Muscle of arm (tissue), 12 donors: ENCODE measurements around the gene TBKBP1. TPM values are rescaled to one million over a fixed set of nuclear protein-coding genes. Genes with fewer than 3 reads are reported as not detected.
"Not testable (repeated sequence)": the region's sequence is repeated elsewhere in the genome, so short reads cannot be mapped to it uniquely, and the experiment has no call there.

ENCODE experiments used
- DNase-seq: peaks from one replicate; pipeline ENCODE4 v3.0.0-alpha.2; 2013
- polyA plus RNA-seq, 12 donors: library from polyadenylated mRNA; unstranded; fragments of 120-200 nt; gene quantifications; one replicate each; pipeline ENCODE4 v1.2.1, GENCODE V29; 2013; ENCODE audit not compliant: insufficient read length in 12 of 12

TBKBP1 gene
- polyA plus RNA-seq, 12 donors: 22.7 to 38.1 (median 28.5) TPM; not detected in 1

DNA sequence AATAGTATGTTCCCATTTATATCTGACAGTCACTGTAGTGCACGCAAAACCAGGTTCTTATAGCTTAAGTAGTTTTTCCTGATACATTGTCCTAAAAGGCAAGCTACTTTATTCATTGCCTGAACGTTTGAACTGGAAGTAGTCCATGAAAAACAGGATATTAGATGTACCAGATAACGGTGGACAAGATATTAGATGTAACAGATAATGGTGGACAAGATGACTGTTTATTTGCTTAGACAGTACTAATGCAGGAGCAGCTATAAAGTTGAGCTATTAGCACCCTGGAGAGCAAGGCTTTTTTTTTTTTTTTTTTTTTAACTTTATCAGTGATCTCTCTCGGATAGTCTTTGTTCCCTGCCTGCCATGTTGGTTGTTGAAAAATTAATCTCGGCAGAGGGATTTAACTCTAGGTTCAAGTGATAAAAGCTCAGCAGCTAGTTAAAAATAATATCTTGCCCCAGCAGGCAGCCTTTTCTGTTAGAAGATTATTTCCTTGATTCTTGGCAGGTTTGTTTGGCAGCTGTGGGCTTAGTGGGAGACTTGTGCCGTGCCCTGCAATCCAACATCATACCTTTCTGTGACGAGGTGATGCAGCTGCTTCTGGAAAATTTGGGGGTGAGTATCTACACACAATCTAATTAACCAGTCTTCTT lies 17.3 kb upstream of the TBKBP1 start:
- DNase-seq: no peak

DNA sequence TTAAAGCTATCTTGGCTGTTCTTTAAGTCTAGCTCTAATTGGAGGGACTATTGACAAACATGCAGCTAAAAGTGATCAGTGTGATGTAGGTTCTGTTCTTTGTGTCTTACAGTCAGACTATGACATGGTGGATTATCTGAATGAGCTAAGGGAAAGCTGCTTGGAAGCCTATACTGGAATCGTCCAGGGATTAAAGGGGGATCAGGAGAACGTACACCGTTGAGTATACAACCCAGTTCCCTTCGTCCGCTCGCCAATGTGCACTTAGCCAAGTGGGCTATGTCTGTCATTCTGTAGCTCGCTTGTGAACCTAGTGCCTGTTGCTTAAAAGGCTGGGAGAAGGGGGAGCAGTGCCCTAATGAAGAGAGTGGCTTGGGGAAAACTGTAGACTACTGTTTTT lies 15.8 kb upstream of the TBKBP1 start:
- DNase-seq: no peak

DNA sequence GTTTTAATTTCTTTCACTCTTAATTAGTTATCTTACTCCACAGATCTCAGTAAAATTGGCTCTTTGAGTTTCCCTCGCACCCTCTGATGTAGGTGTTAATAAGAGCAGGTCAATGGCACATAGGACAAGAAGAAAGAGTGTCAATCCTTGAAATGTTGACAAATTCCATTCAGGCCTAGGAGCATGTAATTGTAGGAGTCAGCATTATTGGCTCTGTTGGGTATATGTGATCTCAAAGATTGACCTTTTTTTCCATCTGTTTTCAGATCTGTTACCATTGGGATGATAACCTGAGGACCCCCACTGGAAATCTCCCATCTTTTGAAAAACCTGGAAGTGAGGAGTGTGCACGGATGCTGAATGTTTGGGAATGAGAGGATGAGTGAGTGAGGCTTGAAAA lies 11.8 kb upstream of the TBKBP1 start:
- no peak for DNase-seq

DNA sequence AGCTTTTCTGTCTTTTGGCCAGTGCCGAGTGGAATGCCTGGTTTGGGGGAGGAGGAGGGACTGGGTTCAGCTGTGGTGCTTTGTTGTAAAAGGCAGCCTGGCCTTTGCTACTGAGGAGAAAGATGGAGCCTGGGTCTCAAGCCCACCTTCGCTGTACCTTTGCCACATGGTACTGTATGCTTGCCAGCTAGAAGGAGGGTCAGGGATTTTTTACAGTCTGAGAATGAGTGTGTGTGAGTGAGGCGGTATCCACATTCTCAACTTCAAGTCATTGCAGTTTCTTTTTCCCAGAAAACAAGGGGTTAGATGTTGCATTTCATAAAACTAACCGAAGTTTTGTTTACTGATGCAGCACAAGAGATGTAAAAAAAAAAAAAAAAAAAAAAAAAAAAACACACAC lies 11.2 kb upstream of the TBKBP1 start:
- not testable (repeated sequence) for DNase-seq

DNA sequence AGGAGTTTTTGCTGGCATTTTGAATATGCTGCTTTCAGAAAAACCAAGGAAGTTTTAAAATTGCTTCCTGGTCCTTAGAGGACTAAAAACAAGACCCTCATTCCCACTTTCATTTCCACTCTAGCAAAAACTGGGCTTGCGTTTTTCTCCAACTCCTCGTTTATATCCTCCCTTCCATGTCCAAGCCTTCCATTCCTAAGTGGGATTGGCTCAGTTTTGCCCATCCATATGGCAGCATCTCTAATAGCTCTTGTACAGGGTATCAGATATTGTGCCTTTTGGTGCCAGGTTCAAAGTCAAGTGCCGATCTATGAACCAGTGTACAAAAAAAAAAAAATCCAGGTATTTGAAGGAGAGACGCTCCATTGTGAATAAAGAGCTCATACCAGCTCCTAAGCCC lies 9.9 kb upstream of the TBKBP1 start:
- DNase-seq: no peak

DNA sequence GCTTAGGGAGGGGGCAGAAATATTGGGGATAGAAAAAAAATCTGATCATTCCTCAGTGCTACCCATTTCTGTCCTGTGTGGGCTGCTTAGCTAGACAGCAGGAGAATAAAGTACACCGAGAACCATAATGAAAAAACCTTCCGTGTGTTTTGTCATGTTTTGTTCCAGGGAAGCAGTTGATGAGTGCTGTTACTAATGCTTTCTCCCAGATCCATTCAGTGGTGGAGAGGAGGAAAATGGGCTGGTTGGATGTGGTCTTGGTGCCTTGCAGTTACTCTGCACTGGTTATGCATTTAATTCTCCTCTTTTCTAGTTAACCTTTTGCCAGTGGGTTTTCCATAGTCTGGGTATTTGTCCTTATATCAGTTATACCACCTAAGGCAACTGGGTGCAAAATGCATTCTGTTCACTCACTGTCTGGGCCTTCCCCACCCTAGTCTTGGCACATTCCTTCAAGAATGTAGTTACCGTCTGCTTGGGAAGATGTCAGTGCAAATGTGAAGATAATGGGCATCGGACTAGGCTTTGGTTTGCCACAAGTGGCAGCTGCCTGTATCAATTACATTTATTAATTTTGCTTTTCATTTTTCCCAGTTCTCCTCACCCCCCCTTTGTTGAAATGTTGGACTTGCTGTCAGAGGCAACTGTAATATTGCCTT lies 9.3 kb upstream of the TBKBP1 start:
- DNase-seq: no peak

DNA sequence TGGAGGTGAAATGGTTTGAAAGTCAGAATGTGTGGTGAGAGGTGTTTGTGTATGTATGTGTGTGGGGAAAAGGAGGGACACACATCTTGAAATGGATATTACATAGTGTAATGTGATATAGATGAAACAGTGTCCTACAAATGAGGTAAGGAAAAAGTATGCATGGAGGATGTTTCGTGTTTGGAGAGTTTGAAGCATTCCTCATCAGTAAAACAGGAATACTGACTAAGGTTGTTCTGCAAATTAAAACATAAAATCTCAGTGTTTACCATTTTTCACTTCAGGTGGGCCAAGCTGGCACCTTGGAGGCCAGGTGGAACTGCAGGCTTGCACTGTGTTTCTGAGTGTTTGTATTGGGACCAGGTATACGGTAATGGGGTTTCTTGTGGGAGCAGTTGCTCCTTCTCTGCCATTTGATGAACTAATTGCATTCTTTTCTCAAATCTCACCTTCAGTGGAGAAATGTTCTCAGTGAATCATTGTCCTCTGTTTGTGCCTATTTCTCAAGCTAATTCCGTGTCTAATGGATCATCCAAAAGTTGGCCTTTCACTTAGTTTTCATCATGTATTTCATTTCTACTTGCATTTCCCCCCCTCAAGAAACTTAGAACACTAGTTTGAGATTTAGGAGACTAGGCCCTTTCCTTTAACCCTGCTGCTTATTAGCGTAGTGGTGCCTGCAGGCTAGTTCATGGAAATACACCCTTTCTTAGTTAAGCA lies 8.2 kb upstream of the TBKBP1 start:
- no peak for DNase-seq

DNA sequence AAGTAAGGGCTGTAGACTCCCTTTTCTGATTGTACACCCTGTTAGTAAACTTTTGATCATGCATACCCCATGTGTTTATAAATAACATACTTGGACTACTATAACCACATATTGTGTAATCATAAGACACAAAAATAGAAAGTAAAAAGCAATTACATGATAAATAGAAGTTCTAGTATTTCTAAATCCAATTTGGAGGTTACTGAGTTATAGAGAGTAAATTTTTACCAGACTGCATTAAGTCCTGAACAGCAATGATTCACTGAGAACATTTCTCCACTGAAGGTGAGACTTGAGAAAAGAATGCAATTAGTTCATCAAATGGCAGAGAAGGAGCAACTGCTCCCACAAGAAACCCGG lies 7.7 kb upstream of the TBKBP1 start:
- DNase-seq: no peak

DNA sequence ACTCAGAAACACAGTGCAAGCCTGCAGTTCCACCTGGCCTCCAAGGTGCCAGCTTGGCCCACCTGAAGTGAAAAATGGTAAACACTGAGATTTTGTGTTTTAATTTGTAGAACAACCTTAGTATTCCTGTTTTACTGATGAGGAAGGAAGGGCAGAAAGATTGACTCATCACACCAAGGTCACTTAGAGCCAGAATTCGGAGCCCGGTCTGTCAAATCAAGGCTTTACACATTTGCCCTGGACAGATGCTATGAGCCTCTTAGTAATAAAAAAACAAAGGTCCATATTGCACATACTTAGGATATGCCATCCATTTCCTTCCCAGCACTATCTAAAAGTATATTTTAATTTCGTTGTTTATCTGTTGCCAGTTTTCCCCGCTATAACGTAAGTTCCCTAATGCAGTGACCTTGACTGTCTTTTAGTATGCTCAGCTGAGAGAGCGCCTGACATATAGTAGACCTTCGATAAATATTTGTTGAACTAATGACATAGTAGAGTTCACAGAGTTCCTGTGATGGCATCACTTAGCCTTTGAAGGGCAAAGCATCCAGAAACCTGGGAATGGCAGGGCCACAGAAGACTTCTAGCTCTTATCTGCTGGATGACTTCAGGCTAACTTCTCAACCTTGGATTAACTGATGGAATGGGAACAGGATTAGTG lies 7.2 kb upstream of the TBKBP1 start:
- no peak for DNase-seq

DNA sequence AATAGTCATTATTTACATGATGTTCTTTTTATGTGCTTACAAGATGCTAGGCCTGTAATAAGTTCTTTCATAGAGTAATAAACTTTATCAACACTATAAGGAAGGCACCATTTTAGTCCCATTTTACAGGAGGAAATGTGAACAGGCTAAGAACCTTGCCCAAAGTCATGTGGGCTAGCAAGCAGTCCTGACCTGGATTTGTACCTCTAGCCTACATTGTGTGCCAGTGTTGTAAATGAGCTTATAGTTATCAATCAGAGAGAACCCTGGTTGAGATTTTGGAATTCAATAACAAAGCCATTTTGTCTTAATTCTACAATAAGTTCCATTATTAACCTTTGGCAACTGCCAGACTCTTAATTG lies 6.7 kb upstream of the TBKBP1 start:
- DNase-seq: no peak

DNA sequence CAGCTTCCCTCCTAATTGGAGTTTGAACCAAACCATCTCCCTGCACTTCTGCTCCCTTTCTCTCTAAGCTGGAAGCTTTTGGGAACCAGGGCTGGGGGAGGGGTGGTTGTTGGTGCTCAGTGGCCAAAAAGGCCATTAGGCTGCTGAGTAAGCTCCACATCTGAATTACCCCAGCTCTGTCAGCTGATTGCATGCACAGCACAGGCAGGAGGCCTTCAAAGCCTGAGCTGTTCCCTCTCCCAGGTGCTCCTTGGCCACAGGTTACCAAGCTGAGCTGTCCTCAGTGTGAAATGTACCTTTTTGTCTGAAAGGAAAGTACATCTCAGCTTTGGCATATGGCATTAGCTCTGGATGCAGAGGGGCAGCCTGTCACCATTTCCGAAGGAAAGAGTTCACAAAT lies 6.2 kb upstream of the TBKBP1 start:
- DNase-seq: no peak

DNA sequence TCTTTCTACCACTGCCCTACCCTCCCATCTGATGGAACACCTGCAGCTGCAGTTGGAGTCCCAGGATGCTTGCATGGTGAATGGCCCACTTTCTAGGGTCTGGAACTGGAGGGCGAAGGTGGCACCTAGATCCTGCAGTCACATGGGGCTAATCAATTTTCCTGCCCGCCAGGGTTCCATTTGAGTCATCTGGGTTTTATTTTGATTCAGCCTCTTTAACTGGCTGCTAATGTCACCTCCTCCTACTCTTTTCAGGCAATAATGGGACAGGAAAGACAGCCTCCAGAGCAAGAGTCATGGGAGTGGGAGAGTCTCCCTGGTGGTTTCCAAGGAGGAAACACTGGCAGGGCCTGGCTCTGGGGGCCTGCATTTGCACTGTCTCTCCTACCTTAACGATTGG lies 3.8 kb upstream of the TBKBP1 start:
- no peak for DNase-seq

DNA sequence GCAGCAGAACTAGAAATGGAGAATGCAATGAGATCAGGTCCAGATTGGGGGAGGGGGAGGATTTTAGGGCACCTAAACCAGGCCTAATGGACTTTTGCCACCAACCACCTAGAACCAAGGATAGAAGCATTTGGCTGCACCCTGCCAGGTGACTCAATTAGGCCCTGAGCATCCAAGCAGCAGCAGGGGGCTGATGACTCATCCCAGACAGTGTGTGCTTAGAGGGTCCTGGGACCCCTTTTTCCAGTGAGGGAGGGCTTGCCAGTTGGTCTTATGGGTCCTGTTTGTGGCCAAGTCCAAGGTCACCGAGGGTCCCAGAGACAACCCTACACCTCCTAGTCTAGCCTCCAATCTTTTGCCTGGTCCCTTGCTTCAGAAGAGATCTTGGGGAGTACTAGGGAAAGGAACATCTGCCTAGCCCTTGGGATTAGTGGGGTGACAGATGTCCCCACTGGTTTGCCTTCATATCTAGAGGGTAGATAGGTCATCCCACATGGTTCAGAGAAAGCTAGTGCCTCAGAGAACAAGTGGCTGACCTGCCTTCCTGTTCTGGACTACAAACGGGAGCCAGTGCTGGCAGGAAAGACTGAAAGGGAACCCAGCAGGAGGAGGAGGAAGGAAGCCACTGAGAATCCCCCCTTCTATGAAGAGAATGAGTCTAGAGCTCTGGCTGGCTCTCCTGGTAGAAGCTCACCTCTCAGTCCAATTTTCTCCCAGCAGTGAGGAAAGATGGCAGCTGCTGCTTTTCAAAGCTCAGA lies 1.6 kb upstream of the TBKBP1 start:
- DNase-seq: no peak

DNA sequence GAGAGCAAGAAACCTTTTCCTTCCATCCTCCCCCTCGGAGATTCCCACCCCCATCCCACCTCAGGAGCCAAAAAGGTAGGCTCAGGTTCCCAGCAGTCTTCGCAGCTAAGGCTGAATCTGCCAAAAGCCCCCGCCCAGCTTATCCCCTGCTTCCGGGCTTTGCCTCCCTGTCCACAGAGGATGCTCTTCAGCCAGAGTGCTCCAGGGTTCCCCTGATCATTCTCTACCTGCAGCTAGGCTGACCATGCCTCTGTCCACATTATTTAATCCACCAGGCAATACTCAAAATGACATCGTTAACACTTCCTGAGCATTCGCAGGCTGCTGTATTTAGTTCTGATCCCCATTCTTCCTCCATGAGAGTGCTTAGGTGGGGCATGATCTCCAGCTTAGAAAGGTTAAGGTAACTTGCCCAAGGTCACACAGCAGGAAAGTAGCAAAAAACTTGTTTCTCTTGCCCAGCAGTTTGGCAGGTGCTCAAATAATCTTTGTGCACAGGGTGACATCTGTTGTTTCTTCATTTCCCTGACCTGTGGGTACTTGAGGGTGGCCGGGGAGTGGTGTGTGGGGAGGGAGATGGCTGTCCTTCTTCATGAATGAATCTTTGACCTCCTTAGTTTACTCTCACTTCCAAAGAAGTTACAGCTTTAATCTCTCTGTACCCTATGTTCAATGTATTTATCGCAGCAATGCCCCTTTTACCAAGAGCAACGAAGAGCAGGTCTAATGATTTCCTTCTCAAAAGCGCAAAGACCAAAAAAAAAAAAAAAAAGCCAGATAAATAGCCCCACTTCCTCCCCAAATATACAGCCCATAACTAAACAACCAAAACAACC lies 848 bp upstream of the TBKBP1 start:
- DNase-seq: no peak

DNA sequence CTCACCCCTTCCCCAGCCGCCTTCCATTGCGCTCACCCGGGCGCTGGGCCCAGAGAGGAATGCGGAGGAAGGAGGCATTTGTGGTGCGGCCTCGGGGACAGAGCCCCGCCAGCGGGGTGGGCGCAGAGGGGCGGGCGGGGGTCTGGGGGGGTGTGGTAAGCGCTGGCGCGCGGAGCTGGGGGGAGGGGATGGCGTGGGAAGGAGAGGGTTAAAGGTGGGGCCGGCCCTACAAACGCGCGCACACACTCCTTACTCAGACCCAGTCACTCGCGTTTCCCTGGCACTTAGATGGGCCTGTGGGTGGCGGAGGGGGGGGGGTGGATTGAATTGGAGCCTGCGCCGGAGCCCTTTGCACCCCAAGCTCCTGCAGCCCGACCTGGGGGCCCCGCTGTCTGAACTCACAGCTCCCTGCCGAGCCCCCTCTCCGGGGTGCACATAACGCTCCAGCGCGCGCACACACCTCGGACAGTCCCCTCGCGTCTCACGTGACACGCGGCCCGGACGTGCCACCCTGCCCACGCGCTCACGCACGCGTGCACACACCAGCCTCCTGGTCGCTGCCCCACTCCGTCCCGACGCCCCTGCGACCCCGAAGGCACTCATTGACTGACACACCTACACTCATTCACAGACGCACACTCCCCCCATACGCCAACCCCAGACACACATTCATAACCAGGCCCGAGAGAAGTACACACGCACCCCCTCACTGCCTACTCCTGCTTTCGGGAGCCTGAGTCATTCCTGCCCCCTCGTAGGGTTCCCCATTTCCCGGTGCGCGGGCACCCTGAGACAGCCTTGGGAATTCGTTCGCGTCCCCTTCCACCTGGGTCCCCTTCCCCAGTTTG lies 844 bp downstream of the TBKBP1 start:
- DNase-seq: peak; percentile 49

DNA sequence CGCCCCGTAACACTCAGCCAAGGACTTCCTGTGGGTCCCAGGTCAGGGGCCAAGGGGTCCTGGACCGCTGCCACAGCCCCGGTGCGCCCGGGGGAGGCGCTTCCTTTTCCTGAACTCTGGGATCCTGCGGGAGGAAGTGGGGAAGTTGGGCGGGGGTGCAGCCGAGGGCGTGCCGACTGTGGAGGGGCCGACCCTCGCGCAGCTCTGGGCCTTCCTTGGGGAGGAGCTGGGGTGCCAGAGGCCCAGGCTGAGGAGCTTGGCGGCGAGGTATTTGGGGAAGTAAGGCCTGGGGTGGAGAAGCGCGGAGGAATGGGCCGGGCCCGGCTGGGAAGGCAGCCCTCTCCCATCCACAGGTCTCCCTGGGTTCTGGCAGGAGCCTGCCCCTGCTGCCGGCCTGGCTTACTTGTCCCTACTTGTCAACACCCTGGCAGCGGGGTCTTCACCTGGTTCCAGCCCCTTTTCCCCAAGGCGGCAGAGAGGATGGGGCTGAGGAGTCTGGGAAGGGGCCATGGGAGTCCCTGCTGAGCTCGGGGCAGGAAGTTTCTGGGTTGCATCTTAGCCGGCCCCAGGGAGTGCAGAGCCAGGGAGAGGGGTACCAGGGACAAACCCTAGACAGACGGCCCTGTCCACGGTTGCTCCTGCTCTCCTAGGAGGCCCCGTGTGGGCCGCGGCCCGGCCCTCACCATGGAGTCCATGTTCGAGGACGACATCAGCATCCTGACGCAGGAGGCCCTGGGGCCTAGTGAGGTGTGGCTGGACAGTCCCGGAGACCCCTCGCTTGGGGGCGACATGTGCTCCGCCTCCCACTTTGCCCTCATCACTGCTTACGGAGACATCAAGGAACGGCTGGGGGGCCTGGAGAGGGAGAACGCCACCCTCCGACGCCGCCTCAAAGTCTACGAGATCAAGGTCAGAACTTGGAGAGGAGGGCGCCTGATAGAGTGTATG lies 1.7 kb downstream of the TBKBP1 start:
- DNase-seq: peak; percentile 40

DNA sequence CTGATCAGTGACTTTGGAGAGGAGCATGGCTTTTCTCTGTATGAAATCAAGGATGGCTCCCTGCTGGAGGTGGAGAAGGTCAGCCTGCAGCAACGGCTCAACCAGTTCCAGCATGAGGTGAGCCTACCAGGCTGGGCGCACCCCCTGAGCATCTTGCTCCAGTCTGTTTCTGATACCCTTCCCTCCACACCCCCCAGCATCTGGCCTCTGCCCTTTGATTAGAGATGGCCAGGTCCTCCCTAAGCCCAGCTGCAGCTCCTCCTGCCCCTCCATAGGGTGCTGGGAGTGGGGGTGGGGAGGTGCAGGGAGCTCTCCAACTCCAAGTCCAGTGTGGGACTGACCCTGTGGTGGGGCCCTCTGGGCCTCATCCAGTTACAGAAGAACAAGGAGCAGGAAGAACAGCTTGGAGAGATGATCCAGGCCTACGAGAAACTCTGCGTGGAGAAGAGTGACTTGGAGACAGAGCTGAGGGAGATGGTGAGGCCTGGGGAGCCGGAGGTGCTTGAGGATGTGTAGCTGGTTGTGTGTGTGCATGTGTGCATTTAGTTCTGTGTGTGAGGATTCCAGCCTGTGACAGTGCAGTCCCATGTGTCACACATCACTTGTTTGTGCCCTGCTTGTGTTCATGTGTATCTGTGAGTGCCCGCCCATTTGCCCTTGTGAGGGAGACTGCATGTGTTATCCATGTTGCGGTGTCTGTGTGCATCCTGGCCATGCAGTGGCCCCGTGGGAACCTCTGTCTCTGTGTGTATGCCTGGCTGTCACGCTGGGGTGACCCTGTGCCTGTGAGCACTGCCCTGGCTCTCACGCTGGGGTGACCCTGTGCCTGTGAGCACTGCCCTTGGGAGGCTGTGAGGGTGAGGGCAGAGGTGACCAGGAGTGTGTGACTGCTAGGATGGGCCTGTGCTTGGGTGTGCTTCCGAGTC lies 3.0 kb downstream of the TBKBP1 start:
- no peak for DNase-seq
